Measurements from ENCODE around the gene OTULINL.
A peak's percentile ranks its signal among the peaks of the same experiment; 100 is the strongest.

Gene OTULINL

GRCh38 chr5:14581106-14581890, at the start of gene OTULINL:
OTULINL (plus strand) TSS chr5:14581792; CDS start chr5:14581895, 103 bp downstream.
- Histone ChIP-seq H3K27ac (no peak within 1 kb of the TSS), H3K36me3 (replicated peaks) (no peaks in the 10 kb centered on the region), H3K27me3 (replicated peaks) (peaks cover 21% of the 10 kb centered on the region), H3K4me3 (ENCODE audit: low read depth, low read length) (peak within 1 kb of the TSS; percentile 55)
- TF ChIP-seq, protein P1, sequence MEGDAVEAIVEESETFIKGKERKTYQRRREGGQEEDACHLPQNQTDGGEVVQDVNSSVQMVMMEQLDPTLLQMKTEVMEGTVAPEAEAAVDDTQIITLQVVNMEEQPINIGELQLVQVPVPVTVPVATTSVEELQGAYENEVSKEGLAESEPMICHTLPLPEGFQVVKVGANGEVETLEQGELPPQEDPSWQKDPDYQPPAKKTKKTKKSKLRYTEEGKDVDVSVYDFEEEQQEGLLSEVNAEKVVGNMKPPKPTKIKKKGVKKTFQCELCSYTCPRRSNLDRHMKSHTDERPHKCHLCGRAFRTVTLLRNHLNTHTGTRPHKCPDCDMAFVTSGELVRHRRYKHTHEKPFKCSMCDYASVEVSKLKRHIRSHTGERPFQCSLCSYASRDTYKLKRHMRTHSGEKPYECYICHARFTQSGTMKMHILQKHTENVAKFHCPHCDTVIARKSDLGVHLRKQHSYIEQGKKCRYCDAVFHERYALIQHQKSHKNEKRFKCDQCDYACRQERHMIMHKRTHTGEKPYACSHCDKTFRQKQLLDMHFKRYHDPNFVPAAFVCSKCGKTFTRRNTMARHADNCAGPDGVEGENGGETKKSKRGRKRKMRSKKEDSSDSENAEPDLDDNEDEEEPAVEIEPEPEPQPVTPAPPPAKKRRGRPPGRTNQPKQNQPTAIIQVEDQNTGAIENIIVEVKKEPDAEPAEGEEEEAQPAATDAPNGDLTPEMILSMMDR (IDR thresholded peaks at IDR 0.05; ENCODE audit: low read depth, low read length, missing control alignments): no peak
- in situ Hi-C loops (cut with HindIII; ENCODE audit: low pct_ligation_motif_present, low sequenced_read_pairs): no loop called here
- DNase-seq: peak; percentile 57

DNA sequence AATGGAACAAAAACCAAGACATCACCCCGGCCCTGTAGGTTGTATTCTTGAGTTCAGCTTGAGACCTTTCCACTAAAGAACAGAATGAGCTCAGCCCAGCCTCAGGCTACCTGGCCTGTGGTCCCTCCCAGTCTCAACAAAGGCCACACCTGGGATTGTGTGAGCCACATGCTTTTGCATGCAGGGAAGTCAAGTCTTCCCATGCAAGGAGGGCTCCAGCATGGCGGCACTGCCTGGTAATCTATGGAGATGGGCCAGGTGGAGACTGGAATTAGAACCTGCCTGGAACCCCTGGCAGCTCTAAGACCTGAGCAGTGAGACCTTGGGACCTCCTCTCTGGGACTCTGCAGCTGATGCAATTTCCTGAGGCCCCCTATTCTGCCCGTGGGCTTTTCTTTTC, 49.4 kb upstream of the OTULINL start:
- in situ Hi-C loops (cut with HindIII; ENCODE audit: low pct_ligation_motif_present, low sequenced_read_pairs): no loop called here
- DNase-seq: no peak
- Histone ChIP-seq H3K4me3 (ENCODE audit: low read depth, low read length) (no peak overlapping the region), H3K27ac (no peak overlapping the region), H3K27me3 (replicated peaks) (no peaks in the 10 kb centered on the region), H3K36me3 (replicated peaks) (no peaks in the 10 kb centered on the region)
- TF ChIP-seq, protein P1 (IDR thresholded peaks at IDR 0.05; ENCODE audit: low read depth, low read length, missing control alignments): no peak

- in situ Hi-C loops (cut with HindIII; ENCODE audit: low pct_ligation_motif_present, low sequenced_read_pairs): no loop called here
- Histone ChIP-seq H3K27me3 (replicated peaks) (no peaks in the 10 kb centered on the region), H3K36me3 (replicated peaks) (no peaks in the 10 kb centered on the region), H3K4me3 (ENCODE audit: low read depth, low read length) (no peak overlapping the region), H3K27ac (no peak overlapping the region)
- TF ChIP-seq, protein P1 (IDR thresholded peaks at IDR 0.05; ENCODE audit: low read depth, low read length, missing control alignments): no peak
- no peak for DNase-seq
Observed at GRCh38 chr5:14534773-14535172, 46.8 kb upstream of the OTULINL start.

DNA sequence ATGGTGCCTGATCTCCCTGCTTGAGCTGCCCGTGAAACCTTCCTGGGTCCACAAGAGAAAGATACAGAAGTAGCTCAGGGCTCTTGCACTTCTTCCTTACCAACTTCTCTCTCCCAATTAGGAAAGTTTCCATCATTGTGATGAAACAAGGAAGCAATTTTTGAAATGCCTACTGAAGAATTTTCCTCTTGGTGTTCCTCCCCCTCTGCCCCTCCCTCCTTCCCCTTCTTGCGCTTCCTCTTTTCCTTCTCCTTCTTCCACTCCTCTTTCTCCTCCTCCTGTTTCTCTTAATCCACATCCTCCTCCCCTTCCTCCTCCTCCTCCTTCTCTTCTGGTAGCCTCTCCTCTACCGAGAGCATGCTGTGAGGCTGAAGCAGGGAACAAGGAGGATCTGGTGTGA, 36.3 kb upstream of the OTULINL start:
- in situ Hi-C loops (cut with HindIII; ENCODE audit: low pct_ligation_motif_present, low sequenced_read_pairs): no loop called here
- no peak for DNase-seq
- Histone ChIP-seq H3K27ac (no peak overlapping the region), H3K27me3 (replicated peaks) (peaks cover 3% of the 10 kb centered on the region), H3K36me3 (replicated peaks) (no peaks in the 10 kb centered on the region), H3K4me3 (ENCODE audit: low read depth, low read length) (no peak overlapping the region)
- TF ChIP-seq, protein P1 (IDR thresholded peaks at IDR 0.05; ENCODE audit: low read depth, low read length, missing control alignments): no peak

DNA sequence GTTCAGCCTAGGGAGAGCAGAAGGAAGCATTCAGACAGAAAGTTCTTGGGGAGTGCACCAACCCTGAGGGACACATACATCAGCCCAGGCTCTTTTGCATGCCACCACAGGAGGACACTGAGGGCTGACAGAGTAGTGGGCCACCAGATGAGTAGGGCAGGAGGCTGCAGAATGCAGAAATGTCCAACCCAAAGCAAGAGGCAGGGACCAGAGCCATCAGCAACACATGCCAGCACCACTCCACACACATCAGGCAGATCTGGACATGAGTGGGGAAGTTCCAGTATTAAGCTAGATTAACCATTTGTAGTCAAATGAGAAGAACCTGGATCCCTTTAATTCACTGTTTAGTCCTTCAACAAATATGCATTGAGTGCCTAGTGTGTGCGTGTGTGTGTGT, 35.7 kb upstream of the OTULINL start:
- Histone ChIP-seq H3K4me3 (ENCODE audit: low read depth, low read length) (no peak overlapping the region), H3K27ac (no peak overlapping the region), H3K27me3 (replicated peaks) (peaks cover 3% of the 10 kb centered on the region), H3K36me3 (replicated peaks) (no peaks in the 10 kb centered on the region)
- no peak for DNase-seq
- TF ChIP-seq, protein P1 (IDR thresholded peaks at IDR 0.05; ENCODE audit: low read depth, low read length, missing control alignments): no peak
- in situ Hi-C loops (cut with HindIII; ENCODE audit: low pct_ligation_motif_present, low sequenced_read_pairs): no loop called here

- in situ Hi-C loops (cut with HindIII; ENCODE audit: low pct_ligation_motif_present, low sequenced_read_pairs): no loop called here
- Histone ChIP-seq H3K36me3 (replicated peaks) (no peaks in the 10 kb centered on the region), H3K4me3 (ENCODE audit: low read depth, low read length) (no peak overlapping the region), H3K27ac (no peak overlapping the region), H3K27me3 (replicated peaks) (peaks cover 3% of the 10 kb centered on the region)
- TF ChIP-seq, protein P1 (IDR thresholded peaks at IDR 0.05; ENCODE audit: low read depth, low read length, missing control alignments): no peak
- no peak for DNase-seq
Observed at GRCh38 chr5:14547666-14548065, 33.9 kb upstream of the OTULINL start.
